HFFc6 (cell line): ENCODE results near the gene MMP27. TPM values are rescaled to one million over a fixed set of nuclear protein-coding genes. Genes with fewer than 3 reads are reported as not detected.
A peak's percentile ranks its signal among the peaks of the same experiment; 100 is the strongest.
"Not testable (repeated sequence)": the region's sequence is repeated elsewhere in the genome, so short reads cannot be mapped to it uniquely, and the experiment has no call there.

Source experiments
- DNase-seq: peaks from one replicate; pipeline ENCODE4 v3.0.0-alpha.2; 2018
- H3K27ac Mint-ChIP-seq: 2 replicates; pipeline ENCODE4 v1.8.0; 2020; ENCODE audit warnings: mild to moderate bottlenecking, mixed read lengths
- H3K27me3 Mint-ChIP-seq: 2 replicates; pipeline ENCODE4 v1.8.0; 2021; ENCODE audit warnings: mild to moderate bottlenecking, moderate library complexity, mixed read lengths; ENCODE audit not compliant: insufficient read depth
- H3K36me3 Mint-ChIP-seq: 2 replicates; pipeline ENCODE4 v1.8.0; 2021; ENCODE audit warnings: low read depth, mixed read lengths
- H3K4me1 Mint-ChIP-seq: 2 replicates; pipeline ENCODE4 v1.8.0; 2020; ENCODE audit warnings: low read depth, mixed read lengths
- H3K4me3 Mint-ChIP-seq: 2 replicates; pipeline ENCODE4 v1.8.0; 2020; ENCODE audit warnings: mild to moderate bottlenecking, moderate library complexity, mixed read lengths
- H3K9me3 Mint-ChIP-seq: 2 replicates; pipeline ENCODE4 v1.8.0; 2020; ENCODE audit warnings: mild to moderate bottlenecking, mixed read lengths
- total RNA-seq, 6 experiments: library from RNA; stranded (reverse); fragmentation: NEBNext Ultra II Directional; extraction: Animal tissue kit (Norgen Biotek cat#: 25700); gene quantifications; 2 replicates in 1 of 6; 3 replicates in 5 of 6; pipeline ENCODE4 v1.2.3, GENCODE V29; 2021
- TF ChIP-seq, protein P1 (sequence below): fragments of 200-600 bp; sonication (generic); IDR thresholded peaks from 2 replicates; pipeline ENCODE4 v1.5.0; 2021; ENCODE audit warnings: antibody characterized with exemption, mild to moderate bottlenecking

Gene MMP27
- total RNA-seq, 6 experiments from 2014 or later: not detected

DNA sequence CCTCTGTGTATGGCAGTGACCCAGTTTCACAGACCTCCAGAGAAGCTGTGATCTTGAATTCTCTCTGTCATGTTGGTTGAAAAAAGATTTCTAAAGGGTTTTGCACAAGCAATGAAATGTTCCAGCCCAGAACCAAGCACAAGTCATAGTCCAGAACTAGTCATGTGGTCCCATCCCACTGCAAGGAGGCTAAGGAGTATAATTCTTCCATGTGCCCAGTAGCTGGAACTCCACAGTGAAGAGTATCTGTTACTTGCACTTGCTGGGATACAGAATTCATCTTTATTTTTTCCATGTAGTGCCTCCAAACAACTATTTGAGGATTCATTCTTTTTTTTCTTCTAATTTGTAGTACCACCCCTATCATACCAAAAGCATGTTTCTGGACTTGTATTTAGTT, 29.1 kb upstream of the MMP27 start:
- Mint-ChIP-seq H3K4me1 (no peaks in the 10 kb centered on the region), H3K27ac (no peak overlapping the region), H3K27me3 (peaks cover 22% of the 10 kb centered on the region), H3K36me3 (no peaks in the 10 kb centered on the region), H3K9me3 (no peaks in the 10 kb centered on the region), H3K4me3 (no peak overlapping the region)
- TF ChIP-seq, protein P1, sequence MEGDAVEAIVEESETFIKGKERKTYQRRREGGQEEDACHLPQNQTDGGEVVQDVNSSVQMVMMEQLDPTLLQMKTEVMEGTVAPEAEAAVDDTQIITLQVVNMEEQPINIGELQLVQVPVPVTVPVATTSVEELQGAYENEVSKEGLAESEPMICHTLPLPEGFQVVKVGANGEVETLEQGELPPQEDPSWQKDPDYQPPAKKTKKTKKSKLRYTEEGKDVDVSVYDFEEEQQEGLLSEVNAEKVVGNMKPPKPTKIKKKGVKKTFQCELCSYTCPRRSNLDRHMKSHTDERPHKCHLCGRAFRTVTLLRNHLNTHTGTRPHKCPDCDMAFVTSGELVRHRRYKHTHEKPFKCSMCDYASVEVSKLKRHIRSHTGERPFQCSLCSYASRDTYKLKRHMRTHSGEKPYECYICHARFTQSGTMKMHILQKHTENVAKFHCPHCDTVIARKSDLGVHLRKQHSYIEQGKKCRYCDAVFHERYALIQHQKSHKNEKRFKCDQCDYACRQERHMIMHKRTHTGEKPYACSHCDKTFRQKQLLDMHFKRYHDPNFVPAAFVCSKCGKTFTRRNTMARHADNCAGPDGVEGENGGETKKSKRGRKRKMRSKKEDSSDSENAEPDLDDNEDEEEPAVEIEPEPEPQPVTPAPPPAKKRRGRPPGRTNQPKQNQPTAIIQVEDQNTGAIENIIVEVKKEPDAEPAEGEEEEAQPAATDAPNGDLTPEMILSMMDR: no peak
- DNase-seq: no peak

DNA sequence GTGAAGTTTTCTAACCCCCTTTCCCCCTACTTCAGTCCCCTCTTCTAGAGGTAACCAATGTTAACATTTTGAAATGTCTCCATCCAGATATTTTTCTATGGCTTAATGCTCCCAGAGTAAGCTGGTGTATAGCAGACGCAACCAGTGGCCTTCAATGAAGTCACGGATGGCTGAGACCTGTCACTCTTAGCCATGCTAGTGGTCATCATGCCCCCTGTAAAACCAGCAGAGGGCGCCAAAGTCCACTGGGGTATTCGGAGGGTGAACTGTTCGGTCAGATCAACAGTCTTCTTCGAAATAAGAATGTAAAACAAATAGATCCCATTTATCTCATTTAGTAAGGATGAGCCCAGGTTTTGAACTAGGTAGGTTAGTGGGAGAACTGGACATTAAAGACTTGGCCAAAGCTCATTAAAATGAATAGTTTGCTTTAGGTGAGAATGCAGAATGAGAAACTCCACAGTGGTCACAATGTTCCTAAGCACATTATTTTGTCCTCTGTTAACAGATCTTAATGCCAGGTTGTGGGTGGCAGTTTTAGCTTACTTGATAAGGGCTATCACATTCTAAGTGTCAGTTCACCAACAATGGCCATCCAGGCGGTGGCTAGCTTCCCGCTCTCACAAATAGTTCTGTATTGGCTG, 27.8 kb upstream of the MMP27 start:
- TF ChIP-seq, protein P1: peak; percentile 97
- Mint-ChIP-seq H3K27me3 (peaks cover 21% of the 10 kb centered on the region), H3K27ac (no peak overlapping the region), H3K4me3 (no peak overlapping the region), H3K36me3 (no peaks in the 10 kb centered on the region), H3K4me1 (no peaks in the 10 kb centered on the region; the same call in 1 of the 2 replicates), H3K9me3 (no peaks in the 10 kb centered on the region)
- peak; percentile 33 for DNase-seq

DNA sequence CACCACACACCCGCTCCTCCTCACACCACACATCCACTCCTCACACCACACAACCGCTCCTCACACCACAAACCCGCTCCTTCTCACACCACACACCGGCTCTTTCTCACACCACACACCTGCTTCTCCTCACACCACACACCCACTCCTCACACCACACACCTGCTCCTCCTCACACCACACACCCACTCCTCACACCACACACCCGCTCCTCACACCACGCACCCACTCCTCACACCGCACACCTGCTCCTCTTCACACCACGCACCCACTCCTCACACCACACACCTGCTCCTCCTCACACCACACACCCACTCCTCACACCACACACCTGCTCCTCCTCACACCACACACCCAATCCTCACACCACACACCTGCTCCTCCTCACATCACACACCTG, 25.4 kb upstream of the MMP27 start:
- not testable (repeated sequence) for H3K36me3 Mint-ChIP-seq, H3K27ac Mint-ChIP-seq, H3K4me3 Mint-ChIP-seq, H3K9me3 Mint-ChIP-seq, H3K4me1 Mint-ChIP-seq, DNase-seq
- H3K27me3 Mint-ChIP-seq: peaks cover 16% of the 10 kb centered on the region

DNA sequence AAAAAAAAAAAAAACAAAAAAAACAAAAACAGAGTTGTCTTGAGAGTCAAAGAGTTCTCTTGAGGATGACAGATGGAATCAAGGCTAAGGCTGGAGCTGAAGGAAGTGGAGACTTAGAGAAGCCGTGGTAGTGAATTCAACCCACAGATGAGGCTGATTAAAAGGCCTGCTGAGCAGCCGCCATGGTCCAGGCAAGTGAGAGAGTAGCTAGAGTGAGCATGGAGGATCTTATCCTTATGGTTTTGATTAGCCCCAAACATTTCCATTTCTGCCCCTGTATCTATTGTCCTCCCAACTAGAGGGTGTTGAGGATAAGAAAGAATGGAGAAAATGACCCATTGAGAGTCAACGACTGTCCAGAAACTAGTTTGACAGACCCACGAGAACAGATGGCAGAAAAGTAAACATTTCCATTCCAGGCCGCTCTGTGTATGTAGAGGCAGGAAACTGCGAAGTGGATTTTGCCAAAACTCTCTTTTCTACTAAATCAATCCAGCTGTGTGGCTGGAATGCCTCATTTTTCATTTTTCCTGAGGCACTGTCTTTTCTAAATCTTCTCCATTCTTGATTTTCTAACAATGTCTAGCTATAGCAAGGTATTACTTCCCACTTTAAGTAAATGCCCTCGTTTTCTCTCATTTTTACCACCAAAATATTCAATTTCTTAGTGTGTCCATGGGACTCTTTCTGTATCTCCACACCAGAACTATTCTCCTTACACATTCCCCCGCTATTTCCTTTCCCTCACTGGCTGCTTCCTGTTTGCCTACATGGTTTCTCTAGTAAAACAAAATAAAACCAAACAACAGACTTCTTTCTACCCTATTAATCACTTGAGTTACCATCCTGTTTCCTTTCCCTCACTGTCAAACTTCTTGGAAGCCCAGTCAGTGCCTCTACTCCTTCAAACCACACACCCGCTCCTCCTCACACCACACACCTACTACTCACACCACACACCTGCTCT, 24.6 kb upstream of the MMP27 start:
- Mint-ChIP-seq H3K27me3 (peaks cover 12% of the 10 kb centered on the region), H3K4me3 (no peak overlapping the region), H3K27ac (no peak overlapping the region), H3K9me3 (no peaks in the 10 kb centered on the region), H3K36me3 (no peaks in the 10 kb centered on the region), H3K4me1 (peaks cover 12% of the 10 kb centered on the region)
- TF ChIP-seq, protein P1: no peak
- DNase-seq: no peak

DNA sequence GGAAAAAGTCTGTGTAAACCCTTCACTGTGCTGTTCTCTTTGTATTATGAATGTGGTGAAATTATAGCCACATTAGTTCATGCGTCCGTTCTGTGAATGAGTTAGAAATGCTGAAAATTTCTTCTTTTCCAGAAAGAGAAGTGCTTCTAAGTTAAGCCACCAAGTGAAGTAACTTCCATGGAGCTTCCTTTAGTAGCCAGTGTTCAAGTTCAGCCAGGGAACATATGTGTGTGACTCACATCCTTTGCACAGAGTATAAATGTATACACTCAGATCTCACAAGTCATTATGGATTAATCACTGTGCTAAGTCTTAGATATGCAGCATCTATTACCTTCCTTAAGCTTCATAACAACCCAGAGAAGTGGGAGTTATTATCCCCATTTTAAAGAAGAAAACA, 22.3 kb upstream of the MMP27 start:
- H3K36me3 Mint-ChIP-seq: 0 out of 2 replicates have a peak, but pooled peaks cover 4% of the 10 kb centered on the region

More for the DNA sequence above, 22.3 kb upstream of the MMP27 start:
- H3K9me3 Mint-ChIP-seq: no peaks in the 10 kb centered on the region
- peak overlapping the region; percentile 36; the same call in 1 of the 2 replicates for H3K4me3 Mint-ChIP-seq
- peaks cover 17% of the 10 kb centered on the region for H3K4me1 Mint-ChIP-seq
- H3K27ac Mint-ChIP-seq: peak overlapping the region; percentile 55; the same call in 1 of the 2 replicates
- peak; percentile 48 for DNase-seq
- TF ChIP-seq, protein P1: no peak
- peaks cover 11% of the 10 kb centered on the region for H3K27me3 Mint-ChIP-seq
